B cell (primary cell): ENCODE data around the gene CCNC. TPM values are rescaled to one million over a fixed set of nuclear protein-coding genes. Genes with fewer than 3 reads are reported as not detected.

Experiments
- ATAC-seq: fragments of 200-7000 bp; cut with Tn5 transposase; one replicate; pipeline ENCODE4 v1.10.0; 2021; ENCODE audit warnings: low read depth, mild to moderate bottlenecking, moderate number of reproducible peaks, moderate library complexity
- CTCF ChIA-PET: fragments of 350-600 bp; sonication (Branson Sonifier 250); formaldehyde crosslinking; loops from one replicate; lab custom pipeline; 2021; ENCODE audit warnings: antibody characterized with exemption, inconsistent platforms; lab: Charles Lee
- POLR2A ChIA-PET: fragments of 350-600 bp; sonication (Branson Sonifier 250); formaldehyde crosslinking; loops from one replicate; lab custom pipeline; 2021; ENCODE audit warnings: antibody characterized with exemption; lab: Charles Lee
- DNase-seq: peaks from one replicate; pipeline ENCODE4 v3.0.0; 2013
- H2AFZ ChIP-seq: 2 replicates; pipeline ENCODE4 v1.6.1; 2012; ENCODE audit warnings: mild to moderate bottlenecking, low read depth, low read length; ENCODE audit not compliant: insufficient read depth, poor library complexity, severe bottlenecking
- H3K27ac ChIP-seq, 2 donors: 1 replicate in 1 of 2; 2 replicates in 1 of 2; pipeline ENCODE4 v1.5.1; 2012 to 2013; ENCODE audit warnings: low read length in 2 of 2, mild to moderate bottlenecking in 2 of 2, moderate library complexity in 1 of 2
- H3K27me3 ChIP-seq, 4 experiments: fragments of 200-600 bp in 1 of 4; sonication (generic) in 1 of 4; replicated peaks in 1 of 4; 1 replicate in 2 of 4; 2 replicates in 2 of 4; pipeline versions ENCODE4 v1.6.1 to v1.7.0; 2013 to 2016; ENCODE audit warnings: low read length in 3 of 4, mild to moderate bottlenecking in 2 of 4, mixed read lengths in 1 of 4, moderate library complexity in 1 of 4; ENCODE audit not compliant: insufficient read depth in 4 of 4, control insufficient read depth in 3 of 4; ENCODE audit errors: control extremely low read depth in 1 of 4
- H3K36me3 ChIP-seq, 2 experiments: replicated peaks in 1 of 2; 1 replicate in 1 of 2; 2 replicates in 1 of 2; pipeline versions ENCODE4 v1.6.1 to v1.7.1; 2013; ENCODE audit warnings: low read length in 1 of 2; ENCODE audit not compliant: insufficient read depth in 2 of 2, control insufficient read depth in 1 of 2; ENCODE audit errors: control extremely low read depth in 1 of 2, extremely low read depth in 1 of 2
- H3K4me1 ChIP-seq, 2 donors: fragments of 200-600 bp in 1 of 2; sonication (generic) in 1 of 2; 1 replicate in 1 of 2; 2 replicates in 1 of 2; pipeline versions ENCODE4 v1.5.1 to v1.6.1; 2013 to 2017; ENCODE audit warnings: low read length in 2 of 2; ENCODE audit not compliant: control insufficient read depth in 2 of 2, insufficient read depth in 2 of 2
- H3K4me2 ChIP-seq: replicated peaks from 2 replicates; pipeline ENCODE3; 2012; ENCODE audit warnings: mild to moderate bottlenecking, low read depth, low read length; ENCODE audit not compliant: poor library complexity, severe bottlenecking
- H3K4me3 ChIP-seq, 5 experiments: fragments of 200-600 bp in 1 of 5; sonication (generic) in 1 of 5; 1 replicate in 3 of 5; 2 replicates in 2 of 5; pipeline versions ENCODE4 v1.5.1 to v1.7.0; 2011 to 2016; ENCODE audit warnings: low read length in 4 of 5, mild to moderate bottlenecking in 4 of 5, low read depth in 2 of 5, control low read depth in 1 of 5, moderate library complexity in 1 of 5; ENCODE audit not compliant: insufficient read depth in 1 of 5; ENCODE audit errors: control extremely low read depth in 1 of 5, extremely low read depth in 1 of 5
- H3K79me2 ChIP-seq: fragments of 200-600 bp; sonication (generic); one replicate; pipeline ENCODE4 v1.6.0; 2016; ENCODE audit warnings: low read length; ENCODE audit not compliant: control insufficient read depth, insufficient read depth
- H3K9ac ChIP-seq: fragments of 200-600 bp; sonication (generic); 2 replicates; pipeline ENCODE4 v1.6.1; 2017; ENCODE audit warnings: mild to moderate bottlenecking, low read length, moderate library complexity
- H3K9me3 ChIP-seq, 3 donors: one replicate each; pipeline versions ENCODE4 v1.6.1 to v1.7.1; 2013; ENCODE audit warnings: low read length in 2 of 3; ENCODE audit not compliant: control insufficient read depth in 2 of 3, insufficient read depth in 1 of 3; ENCODE audit errors: control extremely low read depth in 1 of 3
- H4K20me1 ChIP-seq: 2 replicates; pipeline ENCODE4 v1.6.0; 2012; ENCODE audit warnings: mild to moderate bottlenecking, low read length; ENCODE audit not compliant: insufficient read depth, control insufficient read depth, poor library complexity, severe bottlenecking
- H3K27ac Mint-ChIP-seq: one replicate; pipeline ENCODE4 v1.8.0; 2021; ENCODE audit warnings: mixed read lengths
- H3K27me3 Mint-ChIP-seq: one replicate; pipeline ENCODE4 v1.8.0; 2021; ENCODE audit warnings: mixed read lengths
- H3K4me1 Mint-ChIP-seq: one replicate; pipeline ENCODE4 v1.8.0; 2021; ENCODE audit warnings: mixed read lengths
- H3K4me3 Mint-ChIP-seq: one replicate; pipeline ENCODE4 v1.8.0; 2021; ENCODE audit warnings: mixed read lengths
- H3K9me3 Mint-ChIP-seq: one replicate; pipeline ENCODE4 v1.8.0; 2022; ENCODE audit warnings: mixed read lengths; ENCODE audit not compliant: insufficient read depth
- CTCF ChIP-seq: fragments of 200-600 bp; IDR thresholded peaks from one replicate; pipeline ENCODE4 v1.8.0; 2022; ENCODE audit warnings: antibody characterized with exemption, mild to moderate bottlenecking
- EZH2 ChIP-seq: IDR thresholded peaks from 2 replicates; pipeline ENCODE4 v1.6.1; 2012; ENCODE audit warnings: borderline replicate concordance, low read depth, mild to moderate bottlenecking, moderate library complexity, low read length; ENCODE audit not compliant: insufficient read depth, poor library complexity, severe bottlenecking
- WGBS: methylation state at CpG from one replicate; pipeline ENCODE4 v1.1.5; 2013; ENCODE audit warnings: missing lambda C conversion rate; ENCODE audit not compliant: insufficient coverage; 5-methylcytosine and 5-hydroxymethylcytosine counted together
- intact Hi-C: fragments of 100-400 bp; cut with micrococcal nuclease; formaldehyde crosslinking; loops from one replicate; pipeline ENCODE4 v1.10.0; 2022
- polyA plus RNA-seq: library from polyadenylated mRNA; depleted of rRNA; stranded (reverse); fragments of >200 nt; gene quantifications from 2 replicates; pipeline ENCODE4 v1.2.3, GENCODE V29; 2012
- total RNA-seq, 2 donors: library from RNA; stranded (reverse); fragments of 120-200 nt in 1 of 2; gene quantifications; 1 replicate in 1 of 2; 2 replicates in 1 of 2; pipeline versions ENCODE4 v1.2.3 to v1.2.4, GENCODE V29; 2013 to 2022

CCNC gene
- total and polyA plus RNA-seq, 2 donors (not counting 1 experiment from before 2014, with no cell fraction given) = 12.5 to 45.1 TPM

- no peaks in the 10 kb centered on the region for H4K20me1 ChIP-seq
- CTCF ChIA-PET = no interaction called here
- Mint-ChIP-seq H3K27me3 (peaks cover 5% of the 10 kb centered on the region), H3K9me3 (no peaks in the 10 kb centered on the region), H3K27ac (no peak overlapping the region), H3K4me3 (no peak overlapping the region), H3K4me1 (no peaks in the 10 kb centered on the region)
- TF ChIP-seq CTCF = no peak
- TF ChIP-seq EZH2 = no peak
- no peaks in the 10 kb centered on the region for H3K9me3 ChIP-seq
- H3K27me3 ChIP-seq = peaks cover 0 to 15% (median 5%) of the 10 kb centered on the region in 4 experiments
- no peaks in the 10 kb centered on the region for H3K36me3 ChIP-seq
- no peaks in the 10 kb centered on the region for H3K79me2 ChIP-seq
- no peak for DNase-seq
- H3K4me3 ChIP-seq = no peak overlapping the region
- no peak for ATAC-seq
- no peak overlapping the region for H2AFZ ChIP-seq
- H3K4me1 ChIP-seq = no peaks in the 10 kb centered on the region
- intact Hi-C loops = no loop called here
- POLR2A ChIA-PET = no interaction called here
- H3K9ac ChIP-seq = no peak overlapping the region
- H3K27ac ChIP-seq = no peak overlapping the region
- no peak overlapping the region for H3K4me2 ChIP-seq
- 100% methylated on average over 1 of the region's 2 CpGs for WGBS
Observed at GRCh38 chr6:99573980-99574617, 5.6 kb upstream of the CCNC start.

- intact Hi-C loops = no loop called here
- peaks cover 27% of the 10 kb centered on the region for H3K4me1 Mint-ChIP-seq
Observed at GRCh38 chr6:99563056-99563723, 5.3 kb downstream of the CCNC start.

More at GRCh38 chr6:99563056-99563723, 5.3 kb downstream of the CCNC start:
- Mint-ChIP-seq H3K27ac (no peak overlapping the region), H3K9me3 (no peaks in the 10 kb centered on the region), H3K4me3 (no peak overlapping the region), H3K27me3 (no peaks in the 10 kb centered on the region)
- POLR2A ChIA-PET = no interaction called here
- H3K36me3 ChIP-seq = peaks cover 6 to 23% of the 10 kb centered on the region in 2 experiments
- no peaks in the 10 kb centered on the region for H3K9me3 ChIP-seq
- no peaks in the 10 kb centered on the region for H3K27me3 ChIP-seq
- no peaks in the 10 kb centered on the region for H4K20me1 ChIP-seq
- H3K79me2 ChIP-seq = peaks cover 49% of the 10 kb centered on the region
- no peak overlapping the region for H3K4me2 ChIP-seq
- H3K4me3 ChIP-seq = no peak overlapping the region
- no peak for ATAC-seq
- no peak overlapping the region for H3K27ac ChIP-seq
- CTCF ChIA-PET = interaction anchor here (1.4 kb wide), 1 partner anchor 42 kb away, joined by 3 read pairs; no protein-coding TSS in a partner anchor
- WGBS = no CpG with 5 or more reads among the region's 4 CpGs
- H3K9ac ChIP-seq = no peak overlapping the region
- DNase-seq = no peak
- no peak overlapping the region for H2AFZ ChIP-seq
- H3K4me1 ChIP-seq = peaks cover 10 to 14% of the 10 kb centered on the region in 2 donors
- no peak for TF ChIP-seq EZH2
- TF ChIP-seq CTCF = no peak
